ENCODE data around the gene ERGIC1. TPM values are rescaled to one million over a fixed set of nuclear protein-coding genes. Genes with fewer than 3 reads are reported as not detected.
A peak's percentile ranks its signal among the peaks of the same experiment; 100 is the strongest.

The ERGIC1 gene
- total and polyA plus RNA-seq, 2 of the 8 experiments (the other 6 are each of a cell fraction or from before 2014, with no cell fraction given), result 95.3 to 106 TPM

- Histone ChIP-seq H3K4me2 (ENCODE audit: insufficient read depth in 1 of 2, low read depth in 2 of 2, low read length in 2 of 2) (no peak overlapping the region), H3K56ac (replicated peaks; ENCODE audit: insufficient read length, low read depth, low read length) (no peak overlapping the region)
- no peak for TF ChIP-seq JUN (IDR thresholded peaks at IDR 0.05; ENCODE audit: low read depth, low read length)
- TF ChIP-seq, protein P1, sequence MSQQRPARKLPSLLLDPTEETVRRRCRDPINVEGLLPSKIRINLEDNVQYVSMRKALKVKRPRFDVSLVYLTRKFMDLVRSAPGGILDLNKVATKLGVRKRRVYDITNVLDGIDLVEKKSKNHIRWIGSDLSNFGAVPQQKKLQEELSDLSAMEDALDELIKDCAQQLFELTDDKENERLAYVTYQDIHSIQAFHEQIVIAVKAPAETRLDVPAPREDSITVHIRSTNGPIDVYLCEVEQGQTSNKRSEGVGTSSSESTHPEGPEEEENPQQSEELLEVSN (IDR thresholded peaks at IDR 0.05), result no peak
- no peak for TF ChIP-seq EGR1 (IDR thresholded peaks at IDR 0.05; ENCODE audit: borderline replicate concordance, low read depth, low read length)
- TF ChIP-seq ZNF274 (IDR thresholded peaks at IDR 0.05; ENCODE audit: borderline replicate concordance, extremely low read depth, low read length), result no peak
Measured at GRCh38 chr5:172905346-172906140, 71.5 kb downstream of the ERGIC1 start.

More at GRCh38 chr5:172905346-172906140, 71.5 kb downstream of the ERGIC1 start:
- Histone ChIP-seq H3K23ac (ENCODE audit: insufficient read length) (no peak overlapping the region), H3K9ac (replicated peaks in 1 of 4; ENCODE audit: extremely low read depth in 1 of 4, low read depth in 3 of 4, low read length in 3 of 4) (no peak overlapping the region), H3K79me1 (ENCODE audit: low read depth, low read length) (no peaks in the 10 kb centered on the region), H2BK20ac (ENCODE audit: low read length) (no peak overlapping the region), H4K91ac (replicated peaks; ENCODE audit: insufficient read length, low read length) (no peak overlapping the region), H3K27me3 (replicated peaks in 1 of 4; ENCODE audit: control insufficient read depth in 3 of 4, extremely low read depth in 1 of 4, insufficient read depth in 3 of 4, low read length in 3 of 4) (no peaks in the 10 kb centered on the region), H2AK5ac (ENCODE audit: low read depth, low read length) (no peak overlapping the region; the same call in 1 of the 2 replicates), H3K18ac (ENCODE audit: extremely low read depth, low read length) (0 out of 2 replicates have a peak overlapping the region, but pooled peaks have one; percentile 22), H3K23me2 (ENCODE audit: low read depth, low read length) (no peaks in the 10 kb centered on the region), H3K79me2 (ENCODE audit: control insufficient read depth in 1 of 2, insufficient read depth in 2 of 2, low read length in 2 of 2) (no peaks in the 10 kb centered on the region), H2AFZ (ENCODE audit: low read length) (no peak overlapping the region), H2BK120ac (replicated peaks; ENCODE audit: low read depth, low read length) (no peak overlapping the region), H3K4ac (replicated peaks; ENCODE audit: insufficient read length, low read depth, low read length) (no peak overlapping the region), H2BK15ac (ENCODE audit: low read length) (no peak overlapping the region; the same call in 1 of the 2 replicates), H3K9me3 (ENCODE audit: insufficient read depth in 2 of 2, low read depth in 1 of 2, low read length in 1 of 2) (no peaks in the 10 kb centered on the region), H3K4me3 (ENCODE audit: extremely low read depth in 1 of 4, insufficient read depth in 2 of 4, low read depth in 3 of 4, low read length in 4 of 4) (no peak overlapping the region), H2BK5ac (ENCODE audit: low read depth, low read length) (peak overlapping the region; percentile 44), H3K36me3 (ENCODE audit: control insufficient read depth in 2 of 4, insufficient read depth in 4 of 4, low read length in 3 of 4) (peaks cover 2 to 10% (median 4%) of the 10 kb centered on the region in 4 experiments; a peak in 6 of 8 replicates), H3K4me1 (replicated peaks in 1 of 4; ENCODE audit: control insufficient read depth in 3 of 4, insufficient read depth in 4 of 4, low read length in 3 of 4) (peaks cover 0 to 9% (median 4%) of the 10 kb centered on the region in 4 experiments; a peak in 5 of 7 replicates), H3K27ac (ENCODE audit: low read depth, low read length) (no peak overlapping the region), H2BK12ac (ENCODE audit: low read depth, low read length) (no peak overlapping the region; the same call in 1 of the 2 replicates), H4K5ac (ENCODE audit: insufficient read length, low read depth, low read length) (no peak overlapping the region), H3K14ac (ENCODE audit: insufficient read length) (no peak overlapping the region), H4K8ac (ENCODE audit: extremely low read depth, insufficient read depth, low read length) (no peak overlapping the region), H4K20me1 (replicated peaks in 1 of 2; ENCODE audit: control insufficient read depth in 1 of 2, insufficient read depth in 2 of 2, low read length in 2 of 2) (peaks cover 6 to 21% of the 10 kb centered on the region in 2 experiments)
- ChIA-PET POLR2A (ENCODE audit: partially characterized antibody) (interaction anchor here (0.6 to 1.8 kb wide), 3 partner anchors 11 to 232 kb away, joined by 3 to 6 read pairs (median 5); partner anchors contain the start of gene DUSP1), CTCF (ENCODE audit: partially characterized antibody) (interaction anchor here (0.6 to 3.7 kb wide), 19 partner anchors 10 to 199 kb away, joined by 3 to 31 read pairs (median 4); partner anchors contain the start of gene DUSP1)
- DNase-seq (ENCODE audit: low read depth in 1 of 2, low spot score in 2 of 2) (no peak), FAIRE-seq (no peak)
- 93% methylated on average over 26 of the region's 26 CpGs; no CpG with 5 or more reads in 1 of the 2 experiments for WGBS, 2 experiments (ENCODE audit: extremely low coverage in 1 of 2, insufficient coverage in 1 of 2, insufficient read length in 1 of 2, insufficient replicate concordance in 2 of 2, low coverage in 1 of 2, low lambda C conversion rate in 2 of 2, missing lambda C conversion rate in 1 of 2)
